OCI-LY1 (cell line): ENCODE measurements around the gene FAIM2.

Experiments
- EZH2 ChIP-seq: fragments of 200-600 bp; sonication (generic), shearing (Covaris generic); IDR thresholded peaks from 2 replicates; pipeline ENCODE4 v1.8.0; 2017; ENCODE audit warnings: borderline replicate concordance, mixed run types, mild to moderate bottlenecking, antibody characterized with exemption, low read length, moderate library complexity, mixed read lengths
- TF ChIP-seq, protein P1 (sequence below): fragments of 200-600 bp; sonication (generic), shearing (Covaris generic); IDR thresholded peaks from 2 replicates; pipeline ENCODE4 v1.5.1; 2017; ENCODE audit warnings: mild to moderate bottlenecking, antibody characterized with exemption, low read length, moderate library complexity, mixed read lengths

GRCh38 chr12:49892084-49892731 is 11.5 kb downstream of the FAIM2 start:
- TF ChIP-seq, protein P1, sequence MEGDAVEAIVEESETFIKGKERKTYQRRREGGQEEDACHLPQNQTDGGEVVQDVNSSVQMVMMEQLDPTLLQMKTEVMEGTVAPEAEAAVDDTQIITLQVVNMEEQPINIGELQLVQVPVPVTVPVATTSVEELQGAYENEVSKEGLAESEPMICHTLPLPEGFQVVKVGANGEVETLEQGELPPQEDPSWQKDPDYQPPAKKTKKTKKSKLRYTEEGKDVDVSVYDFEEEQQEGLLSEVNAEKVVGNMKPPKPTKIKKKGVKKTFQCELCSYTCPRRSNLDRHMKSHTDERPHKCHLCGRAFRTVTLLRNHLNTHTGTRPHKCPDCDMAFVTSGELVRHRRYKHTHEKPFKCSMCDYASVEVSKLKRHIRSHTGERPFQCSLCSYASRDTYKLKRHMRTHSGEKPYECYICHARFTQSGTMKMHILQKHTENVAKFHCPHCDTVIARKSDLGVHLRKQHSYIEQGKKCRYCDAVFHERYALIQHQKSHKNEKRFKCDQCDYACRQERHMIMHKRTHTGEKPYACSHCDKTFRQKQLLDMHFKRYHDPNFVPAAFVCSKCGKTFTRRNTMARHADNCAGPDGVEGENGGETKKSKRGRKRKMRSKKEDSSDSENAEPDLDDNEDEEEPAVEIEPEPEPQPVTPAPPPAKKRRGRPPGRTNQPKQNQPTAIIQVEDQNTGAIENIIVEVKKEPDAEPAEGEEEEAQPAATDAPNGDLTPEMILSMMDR = no peak
- TF ChIP-seq EZH2 = no peak
